Stimulated activated CD4-positive, alpha-beta T cell treated with anti-CD3 and anti-CD28 coated beads, Interleukin-15, amount 100 ng/mL, for 48 hours (primary cell): ENCODE measurements around the gene CXXC5.

ENCODE experiments used
- DNase-seq, 2 donors: peaks; one replicate each; pipeline ENCODE4 v3.0.0-alpha.2; 2020; ENCODE audit warnings: low read depth in 2 of 2

Gene CXXC5

DNA sequence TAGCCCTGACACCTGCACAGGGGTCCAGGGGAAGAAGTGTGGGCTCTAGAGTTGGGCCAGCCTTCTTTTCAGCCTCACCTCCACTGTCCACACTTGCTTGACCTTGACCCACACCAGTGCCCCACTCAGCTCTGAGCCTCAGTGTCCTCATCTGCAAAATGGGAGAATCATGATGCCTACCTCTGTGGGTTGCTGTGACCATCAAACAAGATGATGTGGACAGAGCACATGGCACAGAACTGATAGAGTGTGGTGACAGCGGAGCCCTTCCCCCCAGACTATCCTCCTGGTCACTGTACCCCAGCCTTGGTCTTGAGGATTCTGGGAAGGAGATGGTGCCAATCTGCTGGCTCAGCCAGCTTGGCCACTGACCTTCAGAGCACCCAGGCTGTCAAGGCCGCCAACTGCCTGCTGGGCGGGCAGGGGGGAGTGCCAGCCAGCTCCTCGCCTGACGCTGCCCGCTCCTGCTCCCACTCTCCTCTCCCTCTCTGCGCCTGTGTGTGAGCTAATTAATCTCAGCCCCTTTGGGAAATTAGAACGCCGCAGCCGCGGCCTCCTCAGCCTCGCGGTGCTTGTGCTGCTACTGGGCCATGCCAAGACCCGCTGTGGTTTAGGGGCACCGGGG is 16.7 kb downstream of the CXXC5 start:
- DNase-seq = no peak

DNA sequence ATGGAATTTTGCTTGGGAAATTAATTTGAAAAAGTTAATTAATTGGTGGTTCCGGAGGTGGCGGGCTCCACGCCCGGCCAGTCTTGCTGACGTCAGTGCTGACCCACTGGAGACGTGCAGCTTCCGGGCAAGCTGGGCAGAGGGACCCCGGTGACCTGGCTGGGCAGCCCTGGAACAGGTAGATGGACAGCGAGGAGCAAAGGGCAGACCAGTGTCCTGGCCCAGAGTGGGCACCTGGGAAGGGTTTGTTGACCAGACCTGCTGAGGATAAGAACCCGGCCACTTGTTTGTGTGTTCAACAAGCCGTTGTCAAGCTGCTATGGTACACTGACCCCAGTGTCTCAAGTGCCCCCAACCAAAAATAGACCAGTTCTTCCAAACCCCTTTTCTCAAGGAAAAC is 17.5 kb downstream of the CXXC5 start:
- no peak for DNase-seq

- DNase-seq = no peak
Observed at GRCh38 chr5:139666551-139666950, 18.4 kb downstream of the CXXC5 start.

GRCh38 chr5:139667001-139667729 is 19.0 kb downstream of the CXXC5 start:
- no peak for DNase-seq

- no peak for DNase-seq
Observed at GRCh38 chr5:139667730-139668063, 19.5 kb downstream of the CXXC5 start.

- DNase-seq = no peak
Observed at GRCh38 chr5:139668064-139668880, 20.1 kb downstream of the CXXC5 start.

- DNase-seq = no peak
Observed at GRCh38 chr5:139668924-139669661, 20.9 kb downstream of the CXXC5 start.

- DNase-seq = no peak
Observed at GRCh38 chr5:139669662-139670368, 21.7 kb downstream of the CXXC5 start.

DNA sequence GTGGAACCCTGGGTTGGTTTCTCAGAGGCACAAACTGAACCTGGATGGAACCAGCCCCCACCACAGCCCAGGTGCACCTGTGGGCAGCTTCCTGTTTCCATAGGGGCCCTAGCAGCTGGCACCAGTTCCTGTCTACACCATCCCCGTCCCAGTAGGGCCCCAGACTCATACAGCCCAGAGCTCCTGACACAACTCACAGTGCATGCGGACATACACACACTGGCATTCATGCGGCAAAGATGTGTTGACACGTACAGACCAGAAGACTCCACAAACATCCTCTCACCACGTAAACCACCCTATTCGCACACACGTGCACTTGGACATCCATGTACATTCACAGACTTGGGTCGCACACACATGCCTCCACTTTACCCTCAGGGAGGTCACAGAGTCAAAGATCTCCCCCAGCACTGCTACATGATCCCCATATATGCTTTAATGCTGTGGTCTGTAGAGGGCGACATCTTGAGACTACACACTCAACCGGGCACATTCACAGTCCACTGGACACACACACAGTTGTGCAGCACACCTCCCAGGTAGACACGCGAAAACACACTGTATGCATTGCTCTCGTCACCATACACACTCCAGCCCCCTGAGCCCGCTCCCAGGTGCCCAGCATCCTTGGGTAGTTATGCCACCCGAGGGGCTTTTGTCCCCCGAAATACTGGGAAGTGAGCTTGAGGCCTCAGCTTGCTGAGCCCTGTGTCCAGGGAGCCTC is 22.4 kb downstream of the CXXC5 start:
- DNase-seq = no peak

GRCh38 chr5:139671096-139671841 is 23.1 kb downstream of the CXXC5 start:
- DNase-seq = no peak

GRCh38 chr5:139675213-139675612 is 27.1 kb downstream of the CXXC5 start:
- no peak for DNase-seq

DNA sequence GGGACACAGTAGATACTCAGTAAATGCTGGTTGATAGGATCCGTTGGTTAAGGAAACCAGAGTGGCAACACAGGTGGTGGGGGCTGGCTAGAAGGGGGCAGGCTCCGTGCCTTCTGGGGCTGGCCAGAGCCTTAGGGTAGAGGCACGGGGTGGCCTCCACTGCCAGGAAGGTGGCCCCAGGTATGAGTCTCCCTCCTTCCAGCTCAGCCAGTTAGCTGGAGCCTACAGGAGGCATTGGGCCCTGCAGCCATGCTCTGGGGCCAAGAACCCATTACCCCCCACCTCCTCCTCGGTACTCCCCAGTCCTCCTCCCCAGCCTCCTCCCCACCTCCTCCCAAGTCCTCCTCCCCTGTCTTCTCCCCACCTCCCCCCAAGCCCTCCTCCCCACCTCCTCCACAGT is 27.7 kb downstream of the CXXC5 start:
- no peak for DNase-seq

DNA sequence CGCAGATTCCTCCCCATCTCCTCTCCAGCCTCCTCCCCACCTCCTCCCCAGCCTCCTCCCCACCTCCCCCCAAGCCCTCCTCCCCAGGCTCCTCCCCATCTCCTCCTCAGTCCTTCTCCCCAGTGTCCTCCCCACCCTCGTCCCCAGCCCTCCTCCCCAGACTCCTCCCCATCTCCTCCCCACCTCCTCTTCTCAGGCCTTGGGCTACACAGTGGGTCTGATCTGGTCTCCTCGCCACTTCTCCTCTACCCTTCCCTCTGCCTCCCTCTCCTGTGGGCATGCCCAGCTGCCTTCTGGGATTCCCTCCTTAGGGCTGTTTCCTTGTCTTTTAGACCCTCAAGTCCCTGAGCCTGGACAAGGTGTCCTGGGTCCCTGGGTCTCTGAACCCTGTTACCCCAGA is 28.3 kb downstream of the CXXC5 start:
- no peak for DNase-seq

- DNase-seq = no peak
Observed at GRCh38 chr5:139676951-139677735, 29.0 kb downstream of the CXXC5 start.

- no peak for DNase-seq
Observed at GRCh38 chr5:139677736-139678613, 29.8 kb downstream of the CXXC5 start.

DNA sequence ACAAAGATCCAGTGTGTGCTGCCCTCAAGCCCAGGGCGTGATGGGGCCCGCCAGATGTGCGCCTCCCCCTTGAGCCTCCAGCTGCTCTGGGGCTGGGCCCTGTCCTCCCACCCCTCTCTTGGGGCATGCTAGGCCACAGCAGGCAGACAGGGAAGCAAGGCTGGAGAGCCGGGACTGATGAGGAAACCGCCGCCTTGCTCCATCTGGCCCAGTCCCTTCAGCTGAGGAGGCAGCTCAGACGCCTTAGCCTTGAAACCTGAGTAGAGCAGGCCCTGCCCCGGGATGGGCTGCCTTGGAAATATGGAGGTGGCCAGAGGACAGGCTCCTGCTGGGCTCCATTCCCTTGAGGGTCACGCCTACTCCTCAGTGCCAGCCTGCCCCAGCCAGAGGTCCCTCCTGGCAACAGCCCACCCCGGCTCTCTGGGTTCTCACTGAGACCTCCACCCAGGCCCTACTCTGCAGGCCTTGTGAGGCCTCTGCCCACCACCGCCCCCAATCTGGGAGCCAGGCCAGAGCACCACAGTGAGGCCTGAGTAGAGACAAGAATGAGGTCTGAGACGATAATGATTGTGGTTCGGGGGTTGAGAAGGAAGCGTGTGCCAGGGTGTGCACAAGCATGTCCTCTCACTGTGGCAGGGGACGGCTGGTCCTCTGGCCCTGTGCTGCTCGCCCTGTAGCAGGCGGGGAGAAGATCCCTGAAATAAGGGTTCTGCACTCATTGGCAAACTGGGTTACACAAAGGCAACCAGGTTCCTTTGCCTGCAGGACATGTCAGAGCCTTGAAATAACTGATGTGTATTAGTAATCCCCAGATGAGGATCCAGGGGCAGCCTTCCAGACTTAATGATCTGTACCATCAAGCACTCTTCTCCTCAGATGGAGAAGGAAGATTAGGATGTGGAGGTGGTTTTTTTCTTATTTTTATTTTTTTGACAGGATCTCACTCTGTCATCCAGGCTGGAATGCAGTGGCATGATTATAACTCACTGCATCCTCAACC is 30.9 kb downstream of the CXXC5 start:
- DNase-seq = no peak
